GM12878 (cell line): ENCODE data around the gene ACD. TPM values are rescaled to one million over a fixed set of nuclear protein-coding genes. Genes with fewer than 3 reads are reported as not detected.

Source experiments
- BCL3 ChIP-seq: IDR thresholded peaks from 2 replicates; pipeline ENCODE4 v1.6.1; 2011; ENCODE audit warnings: borderline replicate concordance, low read depth, mild to moderate bottlenecking, moderate library complexity, low read length; ENCODE audit not compliant: insufficient read depth, poor library complexity, severe bottlenecking
- BCLAF1 ChIP-seq: fragments of 450-650 bp; IDR thresholded peaks from 2 replicates; pipeline ENCODE4 v1.6.1; 2017; ENCODE audit warnings: antibody characterized with exemption, mild to moderate bottlenecking, moderate library complexity
- CBX5 ChIP-seq: sonication (generic); IDR thresholded peaks from 2 replicates; pipeline ENCODE4 v1.6.1; 2016; ENCODE audit warnings: low read depth, moderate library complexity, mild to moderate bottlenecking, inconsistent platforms
- CHD1 ChIP-seq: IDR thresholded peaks from 2 replicates; pipeline ENCODE4 v1.6.1; 2012; ENCODE audit warnings: low read depth, low read length, improper control_type of control experiment
- FOS ChIP-seq: IDR thresholded peaks from 3 replicates; pipeline ENCODE4 v1.6.1; 2011; ENCODE audit warnings: borderline replicate concordance; ENCODE audit not compliant: insufficient read length; ENCODE audit errors: extremely low read depth
- HCFC1 ChIP-seq: fragments of 150-350 bp; IDR thresholded peaks from 2 replicates; pipeline ENCODE4 v1.6.1; 2014; ENCODE audit warnings: low read length
- IKZF2 ChIP-seq, 2 experiments: fragments of 450-650 bp; IDR thresholded peaks; 2 replicates each; pipeline ENCODE4 v1.6.1; 2017; ENCODE audit warnings: mild to moderate bottlenecking in 2 of 2, moderate library complexity in 2 of 2
- LARP7 ChIP-seq: fragments of 450-650 bp; IDR thresholded peaks from 2 replicates; pipeline ENCODE4 v1.6.1; 2017; ENCODE audit warnings: mild to moderate bottlenecking
- NR2C2 ChIP-seq: IDR thresholded peaks from 2 replicates; pipeline ENCODE4 v1.6.1; 2011; ENCODE audit warnings: borderline replicate concordance, low read depth; ENCODE audit not compliant: control insufficient read depth, insufficient read length
- RELB ChIP-seq: fragments of 450-650 bp; IDR thresholded peaks from 2 replicates; pipeline ENCODE4 v1.6.1; 2017; ENCODE audit warnings: low read depth, mild to moderate bottlenecking, moderate library complexity
- REST ChIP-seq: IDR thresholded peaks from 2 replicates; pipeline ENCODE4 v1.6.1; 2012; ENCODE audit warnings: mild to moderate bottlenecking, low read depth, low read length
- SMAD5 ChIP-seq: IDR thresholded peaks from 2 replicates; pipeline ENCODE4 v1.6.1; 2016; ENCODE audit warnings: antibody characterized with exemption, low read depth
- SPI1 ChIP-seq: IDR thresholded peaks from 2 replicates; pipeline ENCODE4 v1.6.1; 2011; ENCODE audit warnings: low read depth, mild to moderate bottlenecking, low read length, moderate library complexity, borderline replicate concordance; ENCODE audit not compliant: insufficient read depth
- STAT3 ChIP-seq: IDR thresholded peaks from 2 replicates; pipeline ENCODE4 v1.6.1; 2011; ENCODE audit warnings: low read depth, low read length, improper control_type of control experiment
- SUPT20H ChIP-seq: IDR thresholded peaks from 2 replicates; pipeline ENCODE4 v1.6.1; 2011; ENCODE audit warnings: low read depth, mild to moderate bottlenecking, low read length, moderate library complexity, borderline replicate concordance; ENCODE audit not compliant: control insufficient read depth
- TBL1XR1 ChIP-seq: IDR thresholded peaks from 2 replicates; pipeline ENCODE4 v1.6.1; 2012; ENCODE audit warnings: low read depth, low read length, improper control_type of control experiment
- TCF12 ChIP-seq: IDR thresholded peaks from 2 replicates; pipeline ENCODE4 v1.6.1; 2011; ENCODE audit warnings: low read depth, mild to moderate bottlenecking, low read length
- ZNF207 ChIP-seq: fragments of 450-650 bp; IDR thresholded peaks from 2 replicates; pipeline ENCODE4 v1.6.1; 2014; ENCODE audit warnings: antibody characterized with exemption, mild to moderate bottlenecking, borderline replicate concordance
- ZNF384 ChIP-seq: IDR thresholded peaks from 2 replicates; pipeline ENCODE4 v1.6.1; 2012; ENCODE audit warnings: low read depth, mild to moderate bottlenecking, low read length, improper control_type of control experiment, borderline replicate concordance
- polyA plus RNA-seq, 11 experiments: library from polyadenylated mRNA; depleted of rRNA in 4 of 11; unstranded in 6 of 11; stranded (reverse) in 5 of 11; fragments of >200 nt; fragmentation: Nextera tagmentation in 4 of 11; fragmentation: Illumina TruSeq in 1 of 11; extraction: Ambion mirVana in 4 of 11; extraction: Trizol in 1 of 11; gene quantifications; 1 replicate in 1 of 11; 2 replicates in 10 of 11; pipeline versions ENCODE4 v1.2.1 to v1.2.3, GENCODE V29; 2011 to 2016; ENCODE audit warnings: inconsistent platforms in 2 of 11, missing spikeins in 2 of 11, low read depth in 1 of 11
- total RNA-seq, 4 experiments: library from RNA; depleted of rRNA in 3 of 4; stranded (reverse); fragments of >200 nt in 3 of 4; fragmentation: Illumina TruSeq in 1 of 4; extraction: Trizol in 1 of 4; gene quantifications; 2 replicates each; pipeline versions ENCODE4 v1.2.1 to v1.2.3, GENCODE V29; 2013 to 2021

The ACD gene
- total and polyA plus RNA-seq, 10 of the 15 experiments (the other 5 are each of a cell fraction or from before 2014, with no cell fraction given), result 2.9 to 46.7 (median 23.9) TPM

- TF ChIP-seq RELB, result no peak
- no peak; the same call in 1 of the 2 replicates for TF ChIP-seq HCFC1
- TF ChIP-seq ZNF384, result no peak
- no peak for TF ChIP-seq CHD1
- no peak for TF ChIP-seq FOS
- no peak for TF ChIP-seq CBX5
- TF ChIP-seq SUPT20H, result no peak
- TF ChIP-seq STAT3, result no peak
- TF ChIP-seq SPI1, result no peak
- TF ChIP-seq LARP7, result no peak
- TF ChIP-seq TCF12, result no peak
- 0 out of 2 replicates have a peak, but pooled peaks have one; percentile 34 for TF ChIP-seq TBL1XR1
- no peak for TF ChIP-seq ZNF207
- no peak for TF ChIP-seq SMAD5
- TF ChIP-seq BCLAF1, result no peak
- TF ChIP-seq REST, result no peak
- TF ChIP-seq BCL3, result no peak
- TF ChIP-seq NR2C2, result no peak
- TF ChIP-seq IKZF2 (IDR thresholded peaks at IDR 0.05), result no peak; a peak in 1 of 4 replicates
Measured at GRCh38 chr16:67659675-67660563, at the start of gene ACD (continued).
